IMR-90 (cell line): ENCODE results near the gene ZNF716. TPM values are rescaled to one million over a fixed set of nuclear protein-coding genes. Genes with fewer than 3 reads are reported as not detected.

ENCODE experiments used
- ATAC-seq: fragments of 200-7000 bp; cut with Tn5 transposase; 2 replicates; pipeline ENCODE4 v1.9.1; 2020; ENCODE audit warnings: low read depth, mild to moderate bottlenecking, moderate library complexity
- BruUV-seq: library from RNA; stranded (reverse); fragments of 400-500 nt; replicated peaks from 2 replicates; lab custom pipeline; 2021; lab: Mats Ljungman, UMichigan
- CTCF ChIA-PET: fragments of 300-600 bp; formaldehyde crosslinking; extraction: SDS; loops from one replicate; lab custom pipeline; 2021; ENCODE audit warnings: antibody characterized with exemption; lab: Yijun Ruan, JAX
- POLR2A ChIA-PET: fragments of 300-600 bp; sonication (Branson Sonifier 250); formaldehyde crosslinking; loops from one replicate; lab custom pipeline; 2022; ENCODE audit warnings: antibody characterized with exemption; ENCODE audit not compliant: unreplicated experiment; lab: Charles Lee
- DNase-seq: peaks from one replicate; pipeline ENCODE4 v3.0.0; 2013
- H2AFZ ChIP-seq: replicated peaks from 2 replicates; pipeline ENCODE3; 2013; ENCODE audit warnings: low read length, mild to moderate bottlenecking; ENCODE audit not compliant: poor library complexity
- H2AK5ac ChIP-seq: 2 replicates; pipeline ENCODE4 v1.6.1; 2013; ENCODE audit warnings: low read depth, low read length, inconsistent platforms
- H2AK9ac ChIP-seq: replicated peaks from 2 replicates; pipeline ENCODE3; 2013; ENCODE audit warnings: mild to moderate bottlenecking, low read depth, low read length, moderate library complexity; ENCODE audit not compliant: poor library complexity
- H2BK120ac ChIP-seq: 2 replicates; pipeline ENCODE4 v1.6.1; 2013; ENCODE audit warnings: low read depth, low read length, inconsistent platforms
- H2BK15ac ChIP-seq: 3 replicates; pipeline ENCODE4 v1.6.1; 2013; ENCODE audit warnings: low read depth, low read length, inconsistent platforms
- H2BK20ac ChIP-seq: 2 replicates; pipeline ENCODE4 v1.6.1; 2013; ENCODE audit warnings: low read depth, mild to moderate bottlenecking, inconsistent platforms, low read length, moderate library complexity
- H2BK5ac ChIP-seq: 2 replicates; pipeline ENCODE4 v1.6.1; 2013; ENCODE audit warnings: mild to moderate bottlenecking, low read depth, low read length, inconsistent platforms; ENCODE audit not compliant: poor library complexity, severe bottlenecking
- H3K14ac ChIP-seq: replicated peaks from 2 replicates; pipeline ENCODE4 v1.6.1; 2013; ENCODE audit warnings: low read depth, low read length, inconsistent platforms
- H3K18ac ChIP-seq: 2 replicates; pipeline ENCODE4 v1.6.1; 2013; ENCODE audit warnings: low read depth, low read length, control low read depth
- H3K23ac ChIP-seq: 2 replicates; pipeline ENCODE4 v1.6.1; 2013; ENCODE audit warnings: low read depth, low read length, inconsistent platforms
- H3K27ac ChIP-seq: 2 replicates; pipeline ENCODE4 v1.5.1; 2013; ENCODE audit warnings: mild to moderate bottlenecking, control low read depth, low read length; ENCODE audit not compliant: insufficient read depth
- H3K27me3 ChIP-seq: 2 replicates; pipeline ENCODE4 v1.6.1; 2013; ENCODE audit warnings: low read length; ENCODE audit not compliant: control insufficient read depth, insufficient read depth
- H3K36me3 ChIP-seq: 2 replicates; pipeline ENCODE4 v1.6.1; 2013; ENCODE audit warnings: low read length, mixed read lengths; ENCODE audit not compliant: control insufficient read depth, insufficient read depth
- H3K4ac ChIP-seq: 2 replicates; pipeline ENCODE4 v1.6.1; 2013; ENCODE audit warnings: low read depth, low read length, inconsistent platforms
- H3K4me1 ChIP-seq: 2 replicates; pipeline ENCODE4 v1.6.1; 2013; ENCODE audit warnings: low read length, mixed read lengths; ENCODE audit not compliant: control insufficient read depth, insufficient read depth
- H3K4me2 ChIP-seq: 2 replicates; pipeline ENCODE4 v1.6.1; 2013; ENCODE audit warnings: low read depth, mild to moderate bottlenecking, control low read depth, low read length, moderate library complexity
- H3K4me3 ChIP-seq: 2 replicates; pipeline ENCODE4 v1.5.1; 2013; ENCODE audit warnings: low read depth, mild to moderate bottlenecking, control low read depth, low read length, moderate library complexity; ENCODE audit not compliant: insufficient read depth
- H3K56ac ChIP-seq: 2 replicates; pipeline ENCODE4 v1.6.1; 2013; ENCODE audit warnings: low read length, inconsistent platforms; ENCODE audit not compliant: insufficient read depth; ENCODE audit errors: extremely low read depth
- H3K79me1 ChIP-seq, 2 experiments: 2 replicates each; pipeline ENCODE4 v1.6.1; 2013; ENCODE audit warnings: low read length in 2 of 2, inconsistent platforms in 1 of 2, low read depth in 1 of 2
- H3K9ac ChIP-seq: 2 replicates; pipeline ENCODE4 v1.6.1; 2013; ENCODE audit warnings: low read depth, low read length, control low read depth
- H3K9me1 ChIP-seq: 2 replicates; pipeline ENCODE4 v1.6.1; 2013; ENCODE audit warnings: low read length, inconsistent platforms; ENCODE audit not compliant: insufficient read depth
- H3K9me3 ChIP-seq: 2 replicates; pipeline ENCODE4 v1.6.1; 2013; ENCODE audit warnings: low read length; ENCODE audit not compliant: control insufficient read depth, insufficient read depth
- H4K20me1 ChIP-seq: 2 replicates; pipeline ENCODE4 v1.6.1; 2013; ENCODE audit warnings: low read length, inconsistent platforms; ENCODE audit not compliant: insufficient read depth
- H4K5ac ChIP-seq: 2 replicates; pipeline ENCODE4 v1.6.1; 2013; ENCODE audit warnings: mild to moderate bottlenecking, low read depth, low read length, control low read depth
- H4K8ac ChIP-seq, 2 experiments: 2 replicates each; pipeline ENCODE4 v1.6.1; 2013; ENCODE audit warnings: low read depth in 2 of 2, low read length in 2 of 2, control low read depth in 1 of 2, inconsistent platforms in 1 of 2
- H4K91ac ChIP-seq: 2 replicates; pipeline ENCODE4 v1.6.1; 2013; ENCODE audit warnings: low read depth, low read length, inconsistent platforms; ENCODE audit not compliant: insufficient read depth
- CHD1 ChIP-seq: IDR thresholded peaks from 2 replicates; pipeline ENCODE4 v1.6.1; 2012; ENCODE audit warnings: low read depth, low read length, improper control_type of control experiment
- FOS ChIP-seq: fragments of 150-350 bp; IDR thresholded peaks from 2 replicates; pipeline ENCODE4 v1.6.1; 2016; ENCODE audit warnings: low read depth, low read length
- MAFK ChIP-seq: IDR thresholded peaks from 2 replicates; pipeline ENCODE4 v1.6.1; 2012; ENCODE audit warnings: low read depth, low read length, improper control_type of control experiment
- NFE2L2 ChIP-seq: fragments of 150-350 bp; IDR thresholded peaks from 2 replicates; pipeline ENCODE4 v1.6.1; 2016; ENCODE audit warnings: low read depth, mild to moderate bottlenecking, low read length
- POLR2A ChIP-seq: IDR thresholded peaks from 2 replicates; pipeline ENCODE4 v1.6.1; 2012; ENCODE audit warnings: mild to moderate bottlenecking, low read depth, low read length
- RCOR1 ChIP-seq: IDR thresholded peaks from 2 replicates; pipeline ENCODE4 v1.6.1; 2012; ENCODE audit warnings: mild to moderate bottlenecking, low read length, improper control_type of control experiment; ENCODE audit not compliant: insufficient replicate concordance
- RFX5 ChIP-seq: IDR thresholded peaks from 2 replicates; pipeline ENCODE4 v1.8.0; 2012; ENCODE audit warnings: low read depth, mild to moderate bottlenecking, low read length, moderate library complexity
- WGBS, 2 experiments: methylation state at CpG; one replicate each; pipeline versions ENCODE4 v1.1.5 to v1.1.7; 2013; ENCODE audit warnings: missing lambda C conversion rate in 2 of 2; ENCODE audit not compliant: insufficient read length in 1 of 2; ENCODE audit errors: extremely low coverage in 2 of 2; 5-methylcytosine and 5-hydroxymethylcytosine counted together
- dilution Hi-C: fragments of 300-500 bp; cut with HindIII; formaldehyde crosslinking; loops from one replicate; pipeline ENCODE4 v1.14.3; 2018; ENCODE audit warnings: low sequenced_read_pairs; ENCODE audit not compliant: unreplicated experiment
- in situ Hi-C: fragments of 300-500 bp; cut with MboI; formaldehyde crosslinking; loops from 3 replicates; pipeline ENCODE4 v1.14.3; 2019; ENCODE audit warnings: low sequenced_read_pairs, inconsistent platforms, mixed read lengths
- intact Hi-C: fragments of 100-400 bp; cut with micrococcal nuclease; formaldehyde crosslinking; loops from 2 replicates; pipeline ENCODE4 v1.10.0; 2022
- polyA plus RNA-seq, 3 experiments: library from polyadenylated mRNA; depleted of rRNA; stranded (reverse); fragments of >200 nt; gene quantifications; 2 replicates each; pipeline ENCODE4 v1.2.3, GENCODE V29; 2012; ENCODE audit warnings: low replicate concordance in 1 of 3
- total RNA-seq: library from RNA; depleted of rRNA; stranded (reverse); fragments of >200 nt; gene quantifications from 2 replicates; pipeline ENCODE4 v1.2.3, GENCODE V29; 2012
- TF ChIP-seq, protein P1 (sequence below): fragments of 150-350 bp; IDR thresholded peaks from 2 replicates; pipeline ENCODE4 v1.6.1; 2016; ENCODE audit warnings: low read depth, mild to moderate bottlenecking, low read length, moderate library complexity, borderline replicate concordance
- TF ChIP-seq, protein P2 (sequence below): conservative IDR thresholded peaks from 2 replicates; pipeline ENCODE4 v1.5.1; 2012; ENCODE audit warnings: mild to moderate bottlenecking, low read depth, low read length, improper control_type of control experiment

Gene ZNF716
- total and polyA plus RNA-seq, 2 of the 4 experiments (the other 2 are of a cell fraction) = not detected

DNA sequence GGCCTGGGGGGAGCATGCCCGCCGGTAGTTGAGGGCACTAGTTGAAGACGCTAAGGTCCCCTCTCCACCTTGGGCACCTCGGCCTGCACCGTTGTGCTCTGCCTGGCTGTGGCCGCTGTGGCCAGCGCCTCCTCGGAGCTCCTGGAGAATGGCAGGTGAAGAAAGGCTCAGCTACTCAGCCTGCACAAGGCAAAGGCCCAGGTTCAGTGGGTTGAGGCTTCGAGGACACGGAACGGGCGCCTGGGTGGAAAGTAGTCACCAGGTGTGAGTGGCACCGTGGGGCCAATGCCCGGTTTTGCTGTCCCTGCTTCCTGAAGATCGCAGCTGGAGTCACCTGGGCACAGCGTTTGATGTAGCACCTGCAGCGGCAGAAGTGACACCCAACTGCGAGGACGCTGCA lies 12.4 kb upstream of the ZNF716 start:
- Histone ChIP-seq H3K27ac (no peak overlapping the region), H2BK120ac (no peak overlapping the region), H3K18ac (no peak overlapping the region), H3K9ac (no peak overlapping the region), H3K27me3 (no peaks in the 10 kb centered on the region), H3K14ac (no peak overlapping the region), H2BK15ac (no peak overlapping the region), H2AFZ (no peak overlapping the region), H3K4me3 (no peak overlapping the region), H3K9me1 (no peaks in the 10 kb centered on the region), H2AK9ac (no peak overlapping the region), H4K5ac (no peak overlapping the region), H2BK20ac (no peak overlapping the region), H3K4me1 (no peaks in the 10 kb centered on the region), H2AK5ac (no peak overlapping the region), H3K23ac (no peak overlapping the region), H2BK5ac (no peak overlapping the region), H3K56ac (no peak overlapping the region), H3K9me3 (peaks cover 25% of the 10 kb centered on the region), H3K4ac (no peak overlapping the region), H4K8ac (no peak overlapping the region), H3K36me3 (no peaks in the 10 kb centered on the region), H3K79me1 (no peaks in the 10 kb centered on the region), H4K91ac (no peak overlapping the region), H4K20me1 (no peaks in the 10 kb centered on the region), H3K4me2 (no peak overlapping the region)
- TF ChIP-seq NFE2L2 = no peak
- TF ChIP-seq FOS = no peak
- TF ChIP-seq, protein P1, sequence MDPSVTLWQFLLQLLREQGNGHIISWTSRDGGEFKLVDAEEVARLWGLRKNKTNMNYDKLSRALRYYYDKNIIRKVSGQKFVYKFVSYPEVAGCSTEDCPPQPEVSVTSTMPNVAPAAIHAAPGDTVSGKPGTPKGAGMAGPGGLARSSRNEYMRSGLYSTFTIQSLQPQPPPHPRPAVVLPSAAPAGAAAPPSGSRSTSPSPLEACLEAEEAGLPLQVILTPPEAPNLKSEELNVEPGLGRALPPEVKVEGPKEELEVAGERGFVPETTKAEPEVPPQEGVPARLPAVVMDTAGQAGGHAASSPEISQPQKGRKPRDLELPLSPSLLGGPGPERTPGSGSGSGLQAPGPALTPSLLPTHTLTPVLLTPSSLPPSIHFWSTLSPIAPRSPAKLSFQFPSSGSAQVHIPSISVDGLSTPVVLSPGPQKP = no peak
- TF ChIP-seq RFX5 = no peak
- TF ChIP-seq CHD1 = no peak
- no peak for TF ChIP-seq RCOR1
- TF ChIP-seq, protein P2, sequence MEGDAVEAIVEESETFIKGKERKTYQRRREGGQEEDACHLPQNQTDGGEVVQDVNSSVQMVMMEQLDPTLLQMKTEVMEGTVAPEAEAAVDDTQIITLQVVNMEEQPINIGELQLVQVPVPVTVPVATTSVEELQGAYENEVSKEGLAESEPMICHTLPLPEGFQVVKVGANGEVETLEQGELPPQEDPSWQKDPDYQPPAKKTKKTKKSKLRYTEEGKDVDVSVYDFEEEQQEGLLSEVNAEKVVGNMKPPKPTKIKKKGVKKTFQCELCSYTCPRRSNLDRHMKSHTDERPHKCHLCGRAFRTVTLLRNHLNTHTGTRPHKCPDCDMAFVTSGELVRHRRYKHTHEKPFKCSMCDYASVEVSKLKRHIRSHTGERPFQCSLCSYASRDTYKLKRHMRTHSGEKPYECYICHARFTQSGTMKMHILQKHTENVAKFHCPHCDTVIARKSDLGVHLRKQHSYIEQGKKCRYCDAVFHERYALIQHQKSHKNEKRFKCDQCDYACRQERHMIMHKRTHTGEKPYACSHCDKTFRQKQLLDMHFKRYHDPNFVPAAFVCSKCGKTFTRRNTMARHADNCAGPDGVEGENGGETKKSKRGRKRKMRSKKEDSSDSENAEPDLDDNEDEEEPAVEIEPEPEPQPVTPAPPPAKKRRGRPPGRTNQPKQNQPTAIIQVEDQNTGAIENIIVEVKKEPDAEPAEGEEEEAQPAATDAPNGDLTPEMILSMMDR = no peak
- no peak for TF ChIP-seq POLR2A
- TF ChIP-seq MAFK = no peak
- in situ Hi-C loops (no loop called here), dilution Hi-C loops (no loop called here), intact Hi-C loops (no loop called here)
- ChIA-PET CTCF (no interaction called here), POLR2A (no interaction called here)
- 85% methylated on average over 4 of the region's 19 CpGs; no CpG with 5 or more reads in 1 of the 2 experiments for WGBS, 2 experiments
- ATAC-seq = no peak
- BruUV-seq = no TSS peak
- no peak for DNase-seq
